ENCODE data around the gene VIM. TPM values are rescaled to one million over a fixed set of nuclear protein-coding genes. Genes with fewer than 3 reads are reported as not detected.
"Not testable (repeated sequence)": the region's sequence is repeated elsewhere in the genome, so short reads cannot be mapped to it uniquely, and the experiment has no call there.

VIM gene
- total RNA-seq, 1 experiment from 2014 or later: 7.2 TPM

DNA sequence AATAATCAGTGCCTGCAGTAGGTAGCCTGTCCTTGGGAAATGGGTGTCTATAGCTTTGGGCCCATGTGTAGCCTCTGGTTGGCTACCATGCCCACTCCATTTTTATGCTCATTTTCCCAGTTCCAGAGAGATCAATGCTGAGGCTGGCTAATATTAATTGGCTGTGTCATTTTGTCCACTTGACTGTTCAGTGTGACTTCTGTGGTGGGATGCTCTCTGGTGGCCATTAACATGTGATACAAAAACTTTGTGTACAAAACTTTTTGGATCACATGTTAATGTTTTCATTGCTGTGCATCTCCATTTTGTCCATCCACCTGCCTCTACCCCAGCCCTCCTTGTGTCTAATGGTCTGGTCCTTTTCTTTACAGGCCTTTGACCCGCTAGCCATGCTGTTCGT is 22.7 kb downstream of the VIM start:
- DNase-seq (ENCODE audit: low read depth, low spot score) (no peak), ATAC-seq (no peak)
- Histone ChIP-seq H3K9me2 (ENCODE audit: insufficient read depth) (no peaks in the 10 kb centered on the region), H3K9me3 (ENCODE audit: control insufficient read depth in 1 of 2, insufficient read depth in 1 of 2, low read depth in 1 of 2, low read length in 2 of 2) (no peaks in the 10 kb centered on the region; a peak in 1 of 4 replicates), H3K4me3 (replicated peaks in 1 of 2; ENCODE audit: low read depth in 1 of 2, low read length in 2 of 2) (no peak overlapping the region), H4K20me1 (ENCODE audit: insufficient read depth) (no peaks in the 10 kb centered on the region), H3K9ac (ENCODE audit: low read length) (no peak overlapping the region), H3K36me3 (ENCODE audit: control insufficient read depth in 1 of 2, insufficient read depth in 2 of 2, low read length in 2 of 2) (no peaks in the 10 kb centered on the region), H3K27me3 (ENCODE audit: insufficient read depth, low read length) (no peaks in the 10 kb centered on the region), H3K79me2 (ENCODE audit: insufficient read depth, low read length) (no peaks in the 10 kb centered on the region), H3K4me1 (ENCODE audit: control insufficient read depth in 1 of 2, insufficient read depth in 2 of 2, low read length in 2 of 2) (no peaks in the 10 kb centered on the region), H2AFZ (ENCODE audit: low read depth, low read length, poor library complexity, severe bottlenecking) (no peak overlapping the region), H3K27ac (ENCODE audit: low read depth, low read length) (no peak overlapping the region), H3K4me2 (ENCODE audit: low read length) (no peak overlapping the region)
- no TSS peak for BruUV-seq (replicated peaks)
- ChIA-PET POLR2A (interaction anchor here (1.4 kb wide), 1 partner anchor 359 kb away, joined by 3 read pairs; no protein-coding TSS in a partner anchor), RAD21 (ENCODE audit: low non-redundant PET in 1 of 2, low total read pairs in 2 of 2, uncharacterized antibody in 2 of 2, unreplicated experiment in 2 of 2) (no interaction called here), CTCF (interaction anchor here (0.7 to 0.9 kb wide), 2 partner anchors 20 to 398 kb away, joined by 3 read pairs; no protein-coding TSS in a partner anchor)
- intact Hi-C loops (cut with micrococcal nuclease): no loop called here
- TF ChIP-seq SIN3A (IDR thresholded peaks at IDR 0.05; ENCODE audit: low read depth): no peak
- TF ChIP-seq RAD21 (IDR thresholded peaks at IDR 0.05; ENCODE audit: low read depth): peak; percentile 55
- TF ChIP-seq POLR2A (IDR thresholded peaks at IDR 0.05; ENCODE audit: borderline replicate concordance, extremely low read depth, insufficient read depth, insufficient read length): no peak
- TF ChIP-seq ELF1 (IDR thresholded peaks at IDR 0.05; ENCODE audit: borderline replicate concordance, low read depth): no peak
- no peak for TF ChIP-seq SP1 (IDR thresholded peaks at IDR 0.05; ENCODE audit: low read depth)
- TF ChIP-seq, protein P1, sequence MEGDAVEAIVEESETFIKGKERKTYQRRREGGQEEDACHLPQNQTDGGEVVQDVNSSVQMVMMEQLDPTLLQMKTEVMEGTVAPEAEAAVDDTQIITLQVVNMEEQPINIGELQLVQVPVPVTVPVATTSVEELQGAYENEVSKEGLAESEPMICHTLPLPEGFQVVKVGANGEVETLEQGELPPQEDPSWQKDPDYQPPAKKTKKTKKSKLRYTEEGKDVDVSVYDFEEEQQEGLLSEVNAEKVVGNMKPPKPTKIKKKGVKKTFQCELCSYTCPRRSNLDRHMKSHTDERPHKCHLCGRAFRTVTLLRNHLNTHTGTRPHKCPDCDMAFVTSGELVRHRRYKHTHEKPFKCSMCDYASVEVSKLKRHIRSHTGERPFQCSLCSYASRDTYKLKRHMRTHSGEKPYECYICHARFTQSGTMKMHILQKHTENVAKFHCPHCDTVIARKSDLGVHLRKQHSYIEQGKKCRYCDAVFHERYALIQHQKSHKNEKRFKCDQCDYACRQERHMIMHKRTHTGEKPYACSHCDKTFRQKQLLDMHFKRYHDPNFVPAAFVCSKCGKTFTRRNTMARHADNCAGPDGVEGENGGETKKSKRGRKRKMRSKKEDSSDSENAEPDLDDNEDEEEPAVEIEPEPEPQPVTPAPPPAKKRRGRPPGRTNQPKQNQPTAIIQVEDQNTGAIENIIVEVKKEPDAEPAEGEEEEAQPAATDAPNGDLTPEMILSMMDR (IDR thresholded peaks at IDR 0.05 in 2 of 3, conservative IDR thresholded peaks at IDR 0.05 in 1 of 3; ENCODE audit: borderline replicate concordance in 1 of 3, insufficient read depth in 1 of 3, low read depth in 2 of 3, low read length in 2 of 3): peak in 2 of 3 experiments; percentile 24 to 26; a peak in 3 of 6 replicates

DNA sequence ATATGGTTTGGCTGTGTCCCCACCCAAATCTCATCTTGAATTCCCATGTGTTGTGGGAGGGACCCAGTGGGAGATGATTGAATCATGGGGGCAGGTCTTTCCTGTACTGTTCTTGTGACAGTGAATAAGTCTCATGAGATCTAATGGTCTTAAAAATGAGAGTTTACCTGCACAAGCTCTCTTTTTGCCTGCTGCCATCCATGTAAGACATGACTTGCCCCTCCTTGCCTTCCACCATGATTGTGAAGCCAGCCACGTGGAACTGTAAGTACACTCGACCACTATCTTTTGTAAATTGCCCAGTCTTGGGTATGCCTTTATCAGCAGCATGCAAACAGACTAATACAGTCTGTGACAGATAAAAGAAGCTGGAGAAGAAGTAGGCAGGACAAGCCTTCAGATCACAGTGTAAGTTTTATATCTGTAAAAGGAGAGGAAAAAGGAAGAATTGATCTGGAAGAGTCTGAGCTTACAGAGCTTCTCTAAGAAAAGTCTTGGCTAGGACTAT is 26.6 kb downstream of the VIM start:
- H3K4me1 ChIP-seq (ENCODE audit: control insufficient read depth in 1 of 2, insufficient read depth in 2 of 2, low read length in 2 of 2); H3K9me3 ChIP-seq (ENCODE audit: control insufficient read depth in 1 of 2, insufficient read depth in 1 of 2, low read depth in 1 of 2, low read length in 2 of 2); RAD21 ChIA-PET (ENCODE audit: low non-redundant PET in 1 of 2, low total read pairs in 2 of 2, uncharacterized antibody in 2 of 2, unreplicated experiment in 2 of 2); ATAC-seq; H3K36me3 ChIP-seq (ENCODE audit: control insufficient read depth in 1 of 2, insufficient read depth in 2 of 2, low read length in 2 of 2); H3K9me2 ChIP-seq (ENCODE audit: insufficient read depth); H3K4me2 ChIP-seq (ENCODE audit: low read length); CTCF ChIA-PET; BruUV-seq (replicated peaks); intact Hi-C loops (cut with micrococcal nuclease); DNase-seq (ENCODE audit: low read depth, low spot score); H2AFZ ChIP-seq (ENCODE audit: low read depth, low read length, poor library complexity, severe bottlenecking); H3K79me2 ChIP-seq (ENCODE audit: insufficient read depth, low read length); H3K27me3 ChIP-seq (ENCODE audit: insufficient read depth, low read length); H3K27ac ChIP-seq (ENCODE audit: low read depth, low read length); H3K9ac ChIP-seq (ENCODE audit: low read length); H3K4me3 ChIP-seq (replicated peaks in 1 of 2; ENCODE audit: low read depth in 1 of 2, low read length in 2 of 2); H4K20me1 ChIP-seq (ENCODE audit: insufficient read depth): not testable (repeated sequence)
- POLR2A ChIA-PET: interaction anchor here (2.7 kb wide), 1 partner anchor 363 kb away, joined by 10 read pairs; no protein-coding TSS in a partner anchor

All from HCT116 (cell line).